HG02938 (cell line): ENCODE results near the gene IL12B.
"Not testable (repeated sequence)": the region's sequence is repeated elsewhere in the genome, so short reads cannot be mapped to it uniquely, and the experiment has no call there.

ENCODE experiments used
- ATAC-seq: cut with Tn5 transposase; IDR thresholded peaks from one replicate; pipeline ENCODE4 v1.9.1; 2021; ENCODE audit warnings: mild to moderate bottlenecking, moderate library complexity; ENCODE audit not compliant: unreplicated experiment

The IL12B gene

DNA sequence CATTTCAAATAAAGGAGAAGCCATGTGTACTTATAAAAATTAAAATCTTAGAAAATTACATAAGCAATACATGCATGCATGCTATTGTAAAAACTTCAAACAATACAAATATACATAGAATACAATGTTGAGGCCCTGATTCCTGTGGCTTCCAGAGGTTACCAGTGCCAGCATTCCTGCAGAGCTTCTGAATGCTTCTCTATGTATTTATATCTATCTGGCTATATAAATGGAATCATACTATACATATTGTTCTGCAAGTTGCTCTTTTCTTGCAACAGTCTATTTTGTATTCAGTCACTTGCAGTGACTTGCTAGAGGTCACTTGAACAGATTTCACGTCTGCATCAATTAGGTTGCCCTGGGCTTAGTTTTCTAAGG lies 3.2 kb upstream of the IL12B start:
- no peak for ATAC-seq

DNA sequence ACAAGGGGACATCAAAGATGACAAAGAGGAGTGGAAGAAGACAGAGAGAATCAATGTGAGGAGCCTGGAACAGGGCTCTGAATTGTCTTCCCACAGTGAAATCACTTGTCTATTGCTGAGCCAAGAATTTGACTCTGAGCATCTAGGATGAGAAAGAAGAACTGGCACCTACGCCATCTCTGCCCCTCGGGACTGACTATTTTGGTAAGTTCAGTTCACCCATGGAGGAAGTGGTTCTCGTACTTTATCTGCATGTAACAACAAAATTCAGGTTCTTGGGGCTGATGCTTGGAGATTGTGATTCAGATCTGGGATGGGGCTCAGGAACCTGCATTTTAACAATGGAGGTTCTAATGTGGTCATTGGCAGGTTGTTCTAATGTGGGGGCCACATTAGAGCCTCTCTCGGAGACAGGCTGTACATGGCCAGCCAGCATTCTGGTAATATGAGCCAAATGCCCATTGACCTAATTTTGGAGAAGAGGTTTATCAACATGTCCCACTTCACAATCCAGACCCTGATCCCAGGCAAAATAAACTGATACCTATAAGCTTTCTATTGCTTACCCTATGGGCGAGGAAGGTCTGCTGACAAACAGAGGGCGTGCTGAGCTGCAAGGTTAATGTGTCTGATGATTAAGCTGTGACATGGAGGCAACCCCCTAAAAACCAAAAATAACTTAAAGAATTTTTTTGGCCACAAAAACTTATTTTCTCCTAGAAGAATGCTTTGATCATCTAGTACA lies 2.7 kb upstream of the IL12B start:
- ATAC-seq: no peak

DNA sequence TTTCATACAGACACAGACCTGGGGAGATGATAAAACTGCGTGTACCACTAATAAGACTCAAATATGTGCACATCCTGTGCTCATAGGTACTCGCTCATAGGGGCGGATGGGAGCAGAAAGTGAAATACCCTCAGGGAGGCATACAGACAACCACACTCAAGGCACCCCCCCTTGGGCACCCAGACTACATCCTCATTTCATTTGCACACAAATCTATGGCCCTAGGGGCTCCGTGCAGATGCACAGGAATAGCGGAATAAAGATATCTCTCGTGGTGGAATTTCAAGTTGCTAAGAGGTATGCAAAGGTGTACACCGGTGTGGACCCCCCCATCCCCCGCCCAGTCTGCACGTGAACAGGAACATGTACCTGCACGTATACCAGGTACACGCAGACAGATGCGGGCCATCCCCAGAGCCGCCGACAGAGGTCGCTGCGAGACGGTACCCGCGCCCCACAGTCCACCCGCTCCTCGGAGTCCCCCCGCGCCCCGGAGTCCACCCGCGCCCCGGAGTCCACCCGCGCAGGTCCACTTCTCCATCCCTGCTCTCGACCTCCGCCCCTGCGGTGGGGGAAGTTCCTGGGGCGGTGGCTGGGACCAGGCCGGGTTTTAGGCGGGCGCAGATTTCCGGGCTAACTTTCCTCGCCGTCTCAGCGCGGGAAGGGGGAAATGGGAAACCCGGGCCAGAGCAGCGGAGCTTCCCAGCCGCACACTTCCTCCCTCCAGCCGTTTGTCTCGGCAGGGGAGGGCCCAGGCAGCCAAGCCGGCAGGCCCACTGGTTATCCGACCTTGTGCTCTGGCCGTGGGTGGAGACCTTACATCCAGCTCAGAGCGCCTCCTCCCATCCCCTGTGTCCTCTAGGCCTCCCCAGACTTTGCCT lies 1.0 kb upstream of the IL12B start:
- peak; percentile 51 for ATAC-seq

DNA sequence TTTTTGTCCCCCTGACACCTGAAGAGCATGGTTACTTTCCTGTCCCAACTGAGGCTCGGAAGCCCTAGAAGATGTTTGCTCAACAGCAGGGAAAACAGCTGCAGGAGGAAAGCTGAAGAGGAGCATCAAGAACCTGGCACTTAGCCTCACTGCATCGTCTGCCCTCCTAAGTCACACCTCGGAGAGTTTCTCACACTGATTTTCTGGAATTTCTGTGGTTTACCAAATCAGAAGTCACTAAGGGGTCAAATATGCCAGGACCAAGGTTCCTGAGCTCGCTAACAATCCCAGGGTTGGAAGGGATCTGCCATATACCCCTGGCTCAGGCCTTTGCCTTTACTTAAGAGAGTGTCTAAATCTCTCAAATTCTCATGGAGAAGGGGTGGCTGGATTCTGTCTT lies 5.3 kb downstream of the IL12B start:
- no peak for ATAC-seq

DNA sequence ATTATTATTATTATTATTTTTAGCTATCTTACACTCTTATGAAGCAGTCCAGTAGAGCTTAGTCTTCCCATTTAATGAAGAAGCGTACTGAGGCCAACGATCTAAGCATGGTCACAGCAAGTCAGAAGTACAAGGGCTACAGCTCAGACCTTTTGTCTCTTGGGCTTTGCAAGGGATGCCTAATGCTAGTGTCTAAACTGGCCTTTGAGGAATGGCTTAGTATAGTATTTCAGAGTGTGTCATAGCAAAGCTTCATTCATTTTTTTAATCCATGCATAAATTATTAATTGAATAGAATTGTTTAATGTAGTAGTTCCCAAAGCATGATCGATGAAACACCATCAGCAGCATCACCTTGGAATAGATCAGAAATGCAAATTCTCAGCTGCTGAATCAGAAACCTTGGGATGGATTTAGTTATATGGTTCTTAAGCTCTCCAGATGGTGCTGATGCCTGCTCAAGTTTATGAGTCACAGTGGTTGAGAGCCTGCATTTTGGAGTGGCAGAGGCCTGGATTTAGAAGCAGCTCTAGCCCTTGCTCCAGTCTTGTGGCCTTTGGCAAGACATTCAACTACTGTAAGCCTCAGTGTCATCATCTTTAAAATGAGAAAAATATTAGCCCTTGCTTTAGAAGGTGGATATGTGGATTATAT lies 6.1 kb downstream of the IL12B start:
- ATAC-seq: no peak

DNA sequence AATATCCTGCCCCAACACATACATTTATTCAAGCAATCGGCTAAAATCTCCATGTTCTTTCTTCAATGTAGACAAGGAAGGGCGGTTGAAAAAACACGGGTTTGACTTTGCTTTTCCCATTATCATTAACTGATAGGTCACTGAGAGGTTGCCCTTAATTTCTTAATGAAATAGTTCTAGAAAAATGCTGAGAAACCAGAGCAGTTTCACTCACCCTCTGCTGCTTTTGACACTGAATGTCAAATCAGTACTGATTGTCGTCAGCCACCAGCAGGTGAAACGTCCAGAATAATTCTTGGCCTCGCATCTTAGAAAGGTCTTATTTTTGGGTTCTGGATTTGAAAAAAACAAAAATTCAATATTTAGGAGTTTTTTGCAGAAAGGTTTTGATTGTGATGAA lies 8.1 kb downstream of the IL12B start:
- ATAC-seq: no peak

DNA sequence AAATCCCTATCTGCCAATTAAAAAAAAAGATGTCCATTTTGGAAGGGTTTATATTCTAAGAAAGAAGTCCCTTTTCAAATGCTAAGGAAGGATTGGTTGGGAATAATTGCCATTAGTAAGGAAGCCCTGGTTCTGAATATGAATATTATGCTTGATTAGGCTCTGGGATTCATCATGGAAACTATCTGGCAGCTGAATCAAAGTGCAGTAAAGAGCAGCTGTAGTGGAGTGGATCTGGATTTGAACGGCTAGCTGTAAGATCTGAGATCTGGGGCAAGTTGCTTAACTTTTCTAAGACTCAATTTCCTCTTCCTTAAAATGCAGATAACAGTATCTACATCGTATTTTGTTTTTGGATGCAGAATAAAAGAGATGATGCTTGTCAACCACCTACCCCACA lies 10.5 kb downstream of the IL12B start:
- no peak for ATAC-seq

DNA sequence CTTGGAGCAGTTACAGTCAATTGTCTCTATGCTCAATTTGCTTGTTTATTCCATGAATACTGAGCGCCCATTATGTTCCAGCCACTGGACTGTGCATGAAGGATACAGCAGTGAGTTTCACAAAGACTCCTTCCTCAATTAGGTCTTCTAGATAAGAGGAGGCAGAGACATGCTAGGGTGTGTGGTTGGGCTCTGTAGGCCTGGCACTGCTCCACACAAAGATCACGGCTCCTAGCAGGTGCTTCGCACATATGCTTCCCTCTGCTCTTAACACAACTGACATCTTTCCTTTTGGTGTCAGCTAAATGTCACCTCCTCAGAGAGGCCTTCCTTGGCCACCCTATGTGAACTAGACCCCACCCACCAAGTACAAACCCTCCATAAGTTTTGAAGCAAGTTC lies 10.9 kb downstream of the IL12B start:
- ATAC-seq: no peak

DNA sequence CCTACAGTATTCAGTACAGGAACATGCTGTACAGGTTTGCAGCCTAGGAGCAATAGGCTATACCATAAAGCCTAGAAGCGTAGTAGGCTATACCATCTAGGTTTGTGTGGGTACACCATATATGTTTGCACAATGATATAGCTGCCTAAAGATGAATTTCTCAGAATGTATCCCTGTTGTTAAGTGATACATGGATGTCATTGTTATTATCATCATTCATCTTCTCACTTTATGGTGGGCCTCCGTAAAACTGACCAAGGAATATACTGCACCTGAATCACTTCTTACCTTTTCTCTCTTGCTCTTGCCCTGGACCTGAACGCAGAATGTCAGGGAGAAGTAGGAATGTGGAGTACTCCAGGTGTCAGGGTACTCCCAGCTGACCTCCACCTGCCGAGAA lies 11.8 kb downstream of the IL12B start:
- ATAC-seq: no peak

DNA sequence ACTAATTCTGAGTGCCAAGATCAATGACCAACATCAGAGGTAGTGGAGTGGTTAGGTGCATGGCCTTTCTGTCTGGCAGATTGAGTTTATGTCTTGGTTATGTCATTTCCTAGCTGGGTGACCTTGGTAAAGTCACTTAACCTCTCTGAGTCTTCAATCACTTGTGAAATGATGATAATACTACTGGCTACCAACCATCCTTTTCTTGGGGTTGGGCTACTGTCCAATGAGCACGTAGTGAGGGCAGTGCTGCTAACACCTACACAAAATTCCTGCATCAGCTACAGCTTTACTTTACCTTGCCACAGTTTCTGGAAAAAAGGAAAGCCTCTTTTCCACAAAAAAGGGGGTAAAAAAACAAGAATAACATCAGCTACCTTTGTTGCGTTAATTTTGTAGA lies 12.4 kb downstream of the IL12B start:
- ATAC-seq: no peak

DNA sequence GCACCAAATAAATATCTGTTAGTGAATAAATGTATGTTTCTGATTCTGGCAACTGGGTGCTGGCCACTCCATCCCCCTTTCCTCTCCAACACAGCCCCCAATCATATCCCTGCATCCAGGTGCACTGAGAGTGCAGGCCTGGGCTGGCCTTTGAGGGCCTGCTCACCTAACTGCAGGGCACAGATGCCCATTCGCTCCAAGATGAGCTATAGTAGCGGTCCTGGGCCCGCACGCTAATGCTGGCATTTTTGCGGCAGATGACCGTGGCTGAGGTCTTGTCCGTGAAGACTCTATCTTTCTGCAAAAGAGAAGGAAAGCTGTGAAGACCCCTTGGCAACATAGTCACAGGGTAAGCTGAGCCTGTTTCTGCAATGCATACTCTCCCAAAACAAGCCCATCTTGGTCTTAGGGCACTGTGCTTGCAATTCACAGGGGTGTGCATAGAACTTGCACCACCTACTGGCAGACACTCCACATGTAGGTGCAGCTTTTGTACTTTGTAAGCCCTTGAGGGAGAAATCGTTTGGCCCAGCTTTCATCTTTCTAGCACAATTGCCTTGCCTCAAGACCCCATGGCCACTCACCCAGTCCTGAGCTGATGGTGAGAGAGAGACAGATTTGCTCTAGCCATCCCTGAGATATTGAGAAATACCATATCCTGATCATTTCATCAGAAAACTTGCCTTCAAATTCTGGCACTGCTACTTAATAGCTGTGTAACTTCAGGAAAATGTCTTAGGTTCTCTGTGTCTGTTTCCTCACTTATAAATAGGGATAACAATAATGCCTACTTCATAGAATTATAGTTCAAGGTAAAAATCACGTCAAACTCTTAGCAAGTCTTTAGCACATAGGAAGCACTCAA lies 13.5 kb downstream of the IL12B start:
- no peak for ATAC-seq

DNA sequence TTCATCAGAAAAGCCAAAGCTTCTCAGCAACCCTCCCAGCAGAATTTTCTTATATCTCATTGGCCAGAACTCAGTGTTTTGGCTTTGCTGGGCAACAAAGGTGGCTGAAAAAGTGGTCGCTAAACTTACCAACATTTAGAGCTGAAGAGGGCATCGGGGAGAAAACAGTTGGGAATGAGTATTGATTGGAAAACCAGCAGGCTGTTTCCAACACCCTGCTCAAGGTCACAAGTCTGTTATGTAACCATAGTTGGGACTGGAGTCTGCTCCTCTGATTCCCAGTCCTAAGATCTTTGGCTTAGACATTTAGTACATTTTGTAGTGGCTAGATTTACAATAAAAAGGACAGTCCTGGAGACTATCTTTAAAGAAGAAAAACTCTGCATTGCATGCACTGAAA lies 17.1 kb downstream of the IL12B start:
- ATAC-seq: no peak

DNA sequence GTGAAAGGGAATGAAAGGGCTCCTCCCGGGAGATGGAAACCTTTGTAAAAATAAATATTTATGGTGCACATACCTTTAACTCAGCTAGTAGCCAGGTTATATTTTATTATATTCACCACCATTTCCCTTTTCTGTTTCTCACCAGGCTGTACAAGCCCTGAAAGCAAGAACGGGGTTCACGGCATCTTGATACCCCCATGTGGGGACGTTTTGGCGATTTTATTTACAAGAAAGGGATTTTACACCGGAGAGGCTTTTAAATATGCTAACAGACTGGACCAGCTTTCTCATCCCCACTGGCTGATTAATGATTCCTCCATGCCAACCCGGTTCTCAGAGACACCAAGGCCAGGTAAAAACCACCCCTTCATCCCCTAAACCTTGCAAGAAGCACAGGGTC lies 19.2 kb downstream of the IL12B start:
- ATAC-seq: no peak

DNA sequence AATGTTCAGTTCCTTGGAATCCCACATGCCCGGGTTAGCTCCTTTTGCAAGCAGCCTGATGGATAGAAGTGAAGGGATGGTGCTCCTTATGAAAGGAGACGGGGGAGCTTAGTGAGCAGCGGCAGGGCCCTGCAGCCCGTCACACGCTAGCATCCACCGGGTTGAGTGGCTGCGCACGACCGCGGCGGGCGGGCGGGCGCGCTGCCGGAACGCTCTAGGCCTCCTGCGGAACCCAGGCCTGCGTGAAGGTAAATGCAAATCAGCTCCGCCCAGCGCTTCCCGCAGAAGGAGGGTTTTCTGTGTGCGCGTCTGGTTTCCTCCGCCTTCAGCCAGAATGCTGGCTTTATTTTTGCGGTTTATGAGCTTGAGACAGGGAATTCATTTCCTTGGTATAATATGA lies 19.8 kb downstream of the IL12B start:
- ATAC-seq: no peak

DNA sequence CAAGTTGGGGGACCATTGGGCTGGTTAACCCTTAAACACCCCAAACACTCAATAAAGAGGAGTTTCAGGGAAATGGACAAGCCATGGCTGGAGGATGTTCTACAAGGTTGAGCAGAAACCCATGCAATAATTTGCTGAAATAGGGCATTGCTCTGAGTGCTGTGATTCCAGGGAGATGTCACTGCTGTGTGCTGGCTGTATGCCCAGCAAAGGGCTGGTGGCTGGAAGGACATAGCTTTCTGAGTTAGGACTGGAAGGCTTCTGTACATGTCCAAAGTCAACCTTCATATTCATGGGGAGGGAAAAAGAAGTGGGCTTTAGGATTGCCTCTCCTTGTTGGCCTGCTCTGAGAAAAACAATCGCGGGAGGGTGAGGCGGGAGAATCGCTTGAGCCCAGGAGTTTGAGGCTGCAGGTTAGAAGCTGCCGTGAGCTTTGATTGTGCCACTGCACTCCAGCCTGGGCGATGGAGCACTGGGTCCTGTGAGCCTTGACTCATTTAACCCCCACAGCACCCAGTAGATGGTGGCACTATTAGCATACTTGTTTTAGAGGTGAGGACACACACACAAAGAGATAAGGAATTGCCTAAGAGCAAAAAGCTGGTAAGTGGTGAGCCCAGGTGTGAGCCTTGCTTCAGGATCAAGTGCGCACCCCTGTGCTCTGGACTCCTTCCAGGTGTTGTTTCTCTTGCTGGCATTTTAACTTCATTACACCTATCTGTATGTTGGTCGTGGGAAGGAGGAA lies 20.4 kb downstream of the IL12B start:
- no peak for ATAC-seq

DNA sequence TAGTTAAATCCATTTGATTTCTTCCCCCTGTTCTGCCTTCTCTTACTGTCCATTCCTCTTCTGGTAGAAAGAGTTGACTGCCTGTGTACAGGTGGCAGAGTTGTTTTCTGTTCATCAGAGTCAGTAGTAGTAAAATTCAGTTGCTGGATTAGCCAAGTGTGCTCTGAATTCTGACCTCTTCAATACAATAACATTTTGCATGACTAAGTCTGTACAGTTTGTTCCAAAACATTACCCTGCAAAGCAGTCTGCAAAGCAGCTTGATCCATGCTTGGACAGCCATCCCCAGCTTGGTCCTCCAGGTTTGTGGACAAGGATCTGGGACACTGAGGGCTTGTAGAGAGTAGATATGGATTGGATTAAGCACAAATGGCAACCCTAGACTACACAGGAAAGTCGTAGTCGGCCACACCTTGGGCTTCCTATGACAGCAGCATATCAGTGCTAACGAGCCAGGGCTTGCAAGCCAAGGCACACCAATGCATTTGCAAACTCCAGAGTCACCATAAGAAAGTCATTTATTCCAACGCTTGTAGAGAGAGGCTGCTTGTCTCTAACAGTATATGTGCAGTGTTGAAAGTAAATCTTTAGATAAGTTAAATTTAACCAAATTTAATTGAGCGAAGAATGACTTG lies 25.2 kb downstream of the IL12B start:
- no peak for ATAC-seq

DNA sequence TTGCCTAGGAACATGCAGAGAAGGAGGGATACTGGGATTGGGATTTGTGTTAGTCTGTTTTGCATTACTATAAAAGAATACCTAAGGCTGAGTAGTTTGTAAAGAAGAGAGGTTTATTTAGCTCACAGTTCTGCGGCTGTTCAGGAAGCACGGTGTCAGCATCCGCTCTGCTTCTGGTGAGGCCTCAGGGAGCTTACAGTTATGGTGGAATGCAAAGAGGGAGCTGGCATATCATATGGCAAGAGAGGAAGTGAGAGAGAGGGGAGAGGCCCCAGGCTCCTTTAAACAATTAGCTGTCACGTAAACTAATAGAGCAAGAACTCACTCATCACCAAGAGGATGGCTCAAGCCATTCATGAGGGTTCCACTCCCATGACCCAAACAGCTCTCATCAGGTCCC lies 27.0 kb downstream of the IL12B start:
- no peak for ATAC-seq

DNA sequence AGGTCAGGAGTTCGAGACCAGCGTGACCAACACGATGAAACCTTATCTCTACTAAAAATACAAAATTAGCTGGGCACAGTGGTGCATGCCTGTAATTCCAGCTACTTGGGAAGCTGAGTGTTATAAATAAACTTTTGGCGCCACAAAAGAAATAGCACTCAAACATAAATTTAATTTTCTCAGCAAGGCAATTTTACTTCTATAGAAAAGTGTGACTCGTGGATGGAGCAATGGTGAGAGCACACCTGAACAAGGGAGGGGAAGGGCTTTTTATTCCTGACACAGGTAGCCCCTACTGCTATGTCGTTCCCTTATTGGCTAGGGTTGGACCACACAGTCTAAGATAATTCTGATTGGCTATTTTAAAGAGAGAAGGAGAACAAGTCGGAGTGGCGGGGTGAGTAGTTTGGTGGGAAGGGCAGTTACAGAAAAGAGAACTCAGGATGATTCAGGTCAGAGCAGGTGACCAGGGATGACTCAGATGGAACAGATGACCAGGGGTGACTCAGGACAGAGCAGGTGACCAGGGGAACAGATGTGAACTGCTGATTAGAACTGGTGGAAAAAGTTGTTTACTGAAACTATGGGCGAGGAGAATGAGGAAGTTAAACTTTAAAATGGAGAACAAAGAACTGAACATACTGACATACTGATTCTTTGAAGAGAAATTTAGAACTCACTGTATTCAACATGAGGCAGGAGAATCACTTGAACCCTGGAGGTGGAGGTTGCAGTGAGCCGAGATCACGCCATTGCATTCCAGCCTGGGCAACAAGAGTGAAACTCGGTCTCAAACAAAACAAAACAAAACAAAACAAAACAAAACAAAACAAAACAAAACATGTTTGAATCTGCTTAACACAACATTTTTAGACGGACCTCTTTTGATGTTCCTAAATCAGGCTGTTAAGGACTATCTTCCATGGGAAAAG lies 28.1 kb downstream of the IL12B start:
- not testable (repeated sequence) for ATAC-seq

DNA sequence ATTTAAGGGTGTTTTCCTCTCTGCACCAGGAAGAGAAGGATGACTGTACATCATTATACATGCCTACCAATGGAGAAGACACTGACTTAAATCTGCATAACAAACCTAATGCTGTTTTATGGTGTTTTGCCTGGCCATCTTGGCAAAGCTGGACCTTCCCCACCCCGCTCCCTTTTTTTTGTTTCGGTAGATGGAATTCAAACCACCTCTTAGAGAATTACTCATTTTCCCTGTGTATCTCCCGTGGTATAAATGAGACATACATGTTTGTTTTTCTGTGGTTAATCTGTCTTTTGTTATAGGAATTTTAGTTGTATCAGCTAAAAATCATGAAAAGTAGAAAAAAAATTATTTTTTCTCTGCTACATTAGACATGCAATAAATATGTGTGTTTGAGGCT lies 28.8 kb downstream of the IL12B start:
- no peak for ATAC-seq
